ENCODE measurements around the gene SLC9A6. TPM values are rescaled to one million over a fixed set of nuclear protein-coding genes. Genes with fewer than 3 reads are reported as not detected.
A peak's percentile ranks its signal among the peaks of the same experiment; 100 is the strongest.

The SLC9A6 gene
- total and polyA plus RNA-seq, 2 donors (not counting 3 experiments of a cell fraction or from before 2014, with no cell fraction given): 8.1 to 15.5 TPM

- no peaks in the 10 kb centered on the region for H3K9me1 ChIP-seq (replicated peaks; ENCODE audit: control insufficient read depth, extremely low read depth, insufficient read depth, low read length)
- POLR2A ChIA-PET: interaction anchor here (1.5 kb wide), 1 partner anchor 15 kb away, joined by 3 read pairs; no protein-coding TSS in a partner anchor
These were observed 11.5 kb upstream of the SLC9A6 start, which contains the start of gene MMGT1 for GRCh38 chrX:135973548-135974278. TSS of gene MMGT1 (minus strand) at chrX:135973988. CDS start at chrX:135973675, 313 bp downstream.

More at GRCh38 chrX:135973548-135974278, 11.5 kb upstream of the SLC9A6 start, which contains the start of gene MMGT1:
- DNase-seq (ENCODE audit: low read depth, low spot score): peak; percentile 86
- peak within 1 kb of the TSS; percentile 96 for H2AFZ ChIP-seq (ENCODE audit: low read depth, low read length)
- H3K4me2 ChIP-seq (ENCODE audit: insufficient read depth, low read length): peak within 1 kb of the TSS; percentile 48
- TSS peak; percentile 64 for BruUV-seq (replicated peaks)
- H3K27ac ChIP-seq (ENCODE audit: insufficient read depth, low read depth, low read length): peak within 1 kb of the TSS; percentile 95
- no peaks in the 10 kb centered on the region for H3K9me3 ChIP-seq (replicated peaks; ENCODE audit: control insufficient read depth, insufficient read depth, low read length)
- H3K36me3 ChIP-seq (ENCODE audit: control insufficient read depth in 2 of 2, extremely low read depth in 1 of 2, insufficient read depth in 2 of 2, low read length in 2 of 2): no peaks in the 10 kb centered on the region
- CTCF ChIA-PET: interaction anchor here (1.1 kb wide), 1 partner anchor 55 kb away, joined by 3 read pairs; no protein-coding TSS in a partner anchor
- peak within 1 kb of the TSS; percentile 67 to 97 (median 87) for H3K4me3 ChIP-seq (replicated peaks in 1 of 3; ENCODE audit: insufficient read depth in 1 of 3, low read depth in 1 of 3, low read length in 3 of 3)
- H4K20me1 ChIP-seq (replicated peaks; ENCODE audit: control insufficient read depth, extremely low read depth, insufficient read depth, low read length): no peaks in the 10 kb centered on the region
- peak; percentile 89 for FAIRE-seq
- intact Hi-C loops (cut with micrococcal nuclease) (loop anchor here (2.0 kb wide), 1 partner anchor 523 kb away; the partner anchor contains the start of gene HTATSF1), dilution Hi-C loops (cut with MboI; ENCODE audit: extremely low pct_ligation_motif_present, low sequenced_read_pairs) (no loop called here)
- no peaks in the 10 kb centered on the region for H3K27me3 ChIP-seq (ENCODE audit: control insufficient read depth in 2 of 2, insufficient read depth in 2 of 2, low read length in 2 of 2)
- TF ChIP-seq POLR2A (IDR thresholded peaks at IDR 0.05; ENCODE audit: low read depth, low read length) (peak; percentile 52), MYC (IDR thresholded peaks at IDR 0.05; ENCODE audit: low read depth, low read length) (no peak), JUN (IDR thresholded peaks at IDR 0.05; ENCODE audit: borderline replicate concordance, insufficient read depth, insufficient read length, low read depth) (peak; percentile 48), GATA2 (IDR thresholded peaks at IDR 0.05; ENCODE audit: insufficient read depth, insufficient read length, low read depth, low read length) (no peak), EZH2 (IDR thresholded peaks at IDR 0.05; ENCODE audit: borderline replicate concordance, low read depth, low read length, severe bottlenecking) (no peak), POLR2AphosphoS5 (IDR thresholded peaks at IDR 0.05; ENCODE audit: insufficient read depth, low read depth, low read length) (peak; percentile 25), FOS (IDR thresholded peaks at IDR 0.05; ENCODE audit: borderline replicate concordance, insufficient read depth, low read length) (no peak)
- TF ChIP-seq, protein P1, sequence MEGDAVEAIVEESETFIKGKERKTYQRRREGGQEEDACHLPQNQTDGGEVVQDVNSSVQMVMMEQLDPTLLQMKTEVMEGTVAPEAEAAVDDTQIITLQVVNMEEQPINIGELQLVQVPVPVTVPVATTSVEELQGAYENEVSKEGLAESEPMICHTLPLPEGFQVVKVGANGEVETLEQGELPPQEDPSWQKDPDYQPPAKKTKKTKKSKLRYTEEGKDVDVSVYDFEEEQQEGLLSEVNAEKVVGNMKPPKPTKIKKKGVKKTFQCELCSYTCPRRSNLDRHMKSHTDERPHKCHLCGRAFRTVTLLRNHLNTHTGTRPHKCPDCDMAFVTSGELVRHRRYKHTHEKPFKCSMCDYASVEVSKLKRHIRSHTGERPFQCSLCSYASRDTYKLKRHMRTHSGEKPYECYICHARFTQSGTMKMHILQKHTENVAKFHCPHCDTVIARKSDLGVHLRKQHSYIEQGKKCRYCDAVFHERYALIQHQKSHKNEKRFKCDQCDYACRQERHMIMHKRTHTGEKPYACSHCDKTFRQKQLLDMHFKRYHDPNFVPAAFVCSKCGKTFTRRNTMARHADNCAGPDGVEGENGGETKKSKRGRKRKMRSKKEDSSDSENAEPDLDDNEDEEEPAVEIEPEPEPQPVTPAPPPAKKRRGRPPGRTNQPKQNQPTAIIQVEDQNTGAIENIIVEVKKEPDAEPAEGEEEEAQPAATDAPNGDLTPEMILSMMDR (IDR thresholded peaks at IDR 0.05; ENCODE audit: extremely low read depth in 1 of 2, insufficient read depth in 1 of 2, low read depth in 1 of 2, low read length in 2 of 2): no peak
- TF ChIP-seq, protein P2, sequence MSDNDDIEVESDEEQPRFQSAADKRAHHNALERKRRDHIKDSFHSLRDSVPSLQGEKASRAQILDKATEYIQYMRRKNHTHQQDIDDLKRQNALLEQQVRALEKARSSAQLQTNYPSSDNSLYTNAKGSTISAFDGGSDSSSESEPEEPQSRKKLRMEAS (IDR thresholded peaks at IDR 0.05; ENCODE audit: insufficient read depth, insufficient read length): no peak
- peak within 1 kb of the TSS; percentile 98 for H3K9ac ChIP-seq (replicated peaks; ENCODE audit: extremely low read depth, insufficient read depth, low read length)
- peaks cover 10% of the 10 kb centered on the region for H3K4me1 ChIP-seq (ENCODE audit: control insufficient read depth, extremely low read depth, insufficient read depth, low read length)
- peaks cover 25% of the 10 kb centered on the region for H3K79me2 ChIP-seq (ENCODE audit: control insufficient read depth, insufficient read depth, low read length)

Data from endothelial cell of umbilical vein (primary cell).